ENCODE results near the gene ALKBH5. TPM values are rescaled to one million over a fixed set of nuclear protein-coding genes. Genes with fewer than 3 reads are reported as not detected.
A peak's percentile ranks its signal among the peaks of the same experiment; 100 is the strongest.

Gene ALKBH5
- total and polyA plus RNA-seq, 2 of the 8 experiments (the other 6 are each of a cell fraction or from before 2014, with no cell fraction given): 63.7 to 86.4 TPM

DNA sequence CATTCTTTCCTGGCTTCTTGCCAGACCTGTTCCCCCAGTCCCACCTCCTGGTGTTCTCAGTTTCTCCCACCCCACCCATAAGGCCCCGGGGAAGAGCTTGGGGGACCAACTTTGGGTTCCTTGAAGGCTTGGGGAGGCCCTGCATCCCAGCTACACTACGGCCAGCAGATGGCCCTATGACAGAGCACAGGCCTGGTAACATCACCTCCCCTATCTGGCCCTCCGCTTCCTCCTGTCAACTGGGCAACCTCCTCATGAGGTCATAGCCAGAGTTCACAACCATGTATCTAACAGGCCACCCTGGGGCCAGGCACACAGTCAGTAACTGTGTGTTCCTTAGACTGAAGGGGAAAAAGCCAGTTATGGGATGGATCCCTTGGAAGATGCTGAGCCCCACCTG lies 43.7 kb upstream of the ALKBH5 start:
- no peak overlapping the region for H2BK120ac ChIP-seq (replicated peaks; ENCODE audit: low read depth, low read length)
- no peak for DNase-seq (ENCODE audit: low read depth in 1 of 2, low spot score in 2 of 2)
- 74% methylated on average over 3 of the region's 3 CpGs; no CpG with 5 or more reads in 1 of the 2 experiments for WGBS, 2 experiments (ENCODE audit: extremely low coverage in 1 of 2, insufficient coverage in 1 of 2, insufficient read length in 1 of 2, insufficient replicate concordance in 2 of 2, low coverage in 1 of 2, low lambda C conversion rate in 2 of 2, missing lambda C conversion rate in 1 of 2)
- H2BK12ac ChIP-seq (ENCODE audit: low read depth, low read length): no peak overlapping the region
- no peak overlapping the region for H3K23ac ChIP-seq (ENCODE audit: insufficient read length)
- no peak overlapping the region for H4K5ac ChIP-seq (ENCODE audit: insufficient read length, low read depth, low read length)
- no peak overlapping the region for H4K91ac ChIP-seq (replicated peaks; ENCODE audit: insufficient read length, low read length)
- H2AK5ac ChIP-seq (ENCODE audit: low read depth, low read length): no peak overlapping the region
- H3K4ac ChIP-seq (replicated peaks; ENCODE audit: insufficient read length, low read depth, low read length): no peak overlapping the region
- no peaks in the 10 kb centered on the region for H3K79me2 ChIP-seq (ENCODE audit: control insufficient read depth in 1 of 2, insufficient read depth in 2 of 2, low read length in 2 of 2)
- FAIRE-seq: no peak
- no peak overlapping the region for H2BK5ac ChIP-seq (ENCODE audit: low read depth, low read length)
- H3K79me1 ChIP-seq (ENCODE audit: low read depth, low read length): no peaks in the 10 kb centered on the region
- no peak overlapping the region for H2BK15ac ChIP-seq (ENCODE audit: low read length)
- H4K8ac ChIP-seq (ENCODE audit: extremely low read depth, insufficient read depth, low read length): no peak overlapping the region
- POLR2A ChIA-PET (ENCODE audit: partially characterized antibody): interaction anchor here (1.2 to 2.9 kb wide), 3 partner anchors 37 to 61 kb away, joined by 3 to 10 read pairs (median 3); partner anchors contain the start of gene ALKBH5
- no peak overlapping the region for H3K4me2 ChIP-seq (ENCODE audit: insufficient read depth in 1 of 2, low read depth in 2 of 2, low read length in 2 of 2)
- no peak overlapping the region for H3K9ac ChIP-seq (replicated peaks in 1 of 4; ENCODE audit: extremely low read depth in 1 of 4, low read depth in 3 of 4, low read length in 3 of 4)
- no peaks in the 10 kb centered on the region for H3K9me3 ChIP-seq (ENCODE audit: insufficient read depth in 2 of 2, low read depth in 1 of 2, low read length in 1 of 2)
- H2BK20ac ChIP-seq (ENCODE audit: low read length): no peak overlapping the region
- no peaks in the 10 kb centered on the region for H3K23me2 ChIP-seq (ENCODE audit: low read depth, low read length)
- peaks cover 0 to 16% (median 6%) of the 10 kb centered on the region in 4 experiments; a peak in 5 of 7 replicates for H3K4me1 ChIP-seq (replicated peaks in 1 of 4; ENCODE audit: control insufficient read depth in 3 of 4, insufficient read depth in 4 of 4, low read length in 3 of 4)
- H4K20me1 ChIP-seq (replicated peaks in 1 of 2; ENCODE audit: control insufficient read depth in 1 of 2, insufficient read depth in 2 of 2, low read length in 2 of 2): peaks cover 0 to 2% of the 10 kb centered on the region in 2 experiments
- H3K18ac ChIP-seq (ENCODE audit: extremely low read depth, low read length): no peak overlapping the region
- H3K56ac ChIP-seq (replicated peaks; ENCODE audit: insufficient read length, low read depth, low read length): no peak overlapping the region
- no peak overlapping the region for H3K27ac ChIP-seq (ENCODE audit: low read depth, low read length)
- H3K27me3 ChIP-seq (replicated peaks in 1 of 4; ENCODE audit: control insufficient read depth in 3 of 4, extremely low read depth in 1 of 4, insufficient read depth in 3 of 4, low read length in 3 of 4): no peaks in the 10 kb centered on the region; a peak in 2 of 7 replicates
- H3K4me3 ChIP-seq (ENCODE audit: extremely low read depth in 1 of 4, insufficient read depth in 2 of 4, low read depth in 3 of 4, low read length in 4 of 4): no peak overlapping the region
- no peaks in the 10 kb centered on the region for H3K36me3 ChIP-seq (ENCODE audit: control insufficient read depth in 2 of 4, insufficient read depth in 4 of 4, low read length in 3 of 4)
- no peak overlapping the region for H2AFZ ChIP-seq (ENCODE audit: low read length)
- CTCF ChIA-PET (ENCODE audit: partially characterized antibody): interaction anchor here (0.9 to 10.9 kb wide), 16 partner anchors 10 to 91 kb away, joined by 3 to 141 read pairs (median 18); partner anchors contain the start of gene ALKBH5
- no peak overlapping the region for H3K14ac ChIP-seq (ENCODE audit: insufficient read length)
- TF ChIP-seq, protein P1, sequence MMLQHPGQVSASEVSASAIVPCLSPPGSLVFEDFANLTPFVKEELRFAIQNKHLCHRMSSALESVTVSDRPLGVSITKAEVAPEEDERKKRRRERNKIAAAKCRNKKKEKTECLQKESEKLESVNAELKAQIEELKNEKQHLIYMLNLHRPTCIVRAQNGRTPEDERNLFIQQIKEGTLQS (IDR thresholded peaks at IDR 0.05; ENCODE audit: insufficient read depth, low read depth, low read length): no peak
- peak; percentile 39 to 54; a peak in 3 of 4 replicates for TF ChIP-seq RAD21 (IDR thresholded peaks at IDR 0.05 in 1 of 2, conservative IDR thresholded peaks at IDR 0.05 in 1 of 2; ENCODE audit: low read depth in 2 of 2, low read length in 2 of 2)
- TF ChIP-seq, protein P2, sequence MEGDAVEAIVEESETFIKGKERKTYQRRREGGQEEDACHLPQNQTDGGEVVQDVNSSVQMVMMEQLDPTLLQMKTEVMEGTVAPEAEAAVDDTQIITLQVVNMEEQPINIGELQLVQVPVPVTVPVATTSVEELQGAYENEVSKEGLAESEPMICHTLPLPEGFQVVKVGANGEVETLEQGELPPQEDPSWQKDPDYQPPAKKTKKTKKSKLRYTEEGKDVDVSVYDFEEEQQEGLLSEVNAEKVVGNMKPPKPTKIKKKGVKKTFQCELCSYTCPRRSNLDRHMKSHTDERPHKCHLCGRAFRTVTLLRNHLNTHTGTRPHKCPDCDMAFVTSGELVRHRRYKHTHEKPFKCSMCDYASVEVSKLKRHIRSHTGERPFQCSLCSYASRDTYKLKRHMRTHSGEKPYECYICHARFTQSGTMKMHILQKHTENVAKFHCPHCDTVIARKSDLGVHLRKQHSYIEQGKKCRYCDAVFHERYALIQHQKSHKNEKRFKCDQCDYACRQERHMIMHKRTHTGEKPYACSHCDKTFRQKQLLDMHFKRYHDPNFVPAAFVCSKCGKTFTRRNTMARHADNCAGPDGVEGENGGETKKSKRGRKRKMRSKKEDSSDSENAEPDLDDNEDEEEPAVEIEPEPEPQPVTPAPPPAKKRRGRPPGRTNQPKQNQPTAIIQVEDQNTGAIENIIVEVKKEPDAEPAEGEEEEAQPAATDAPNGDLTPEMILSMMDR (IDR thresholded peaks at IDR 0.05; ENCODE audit: control extremely low read depth in 1 of 3, insufficient read depth in 1 of 3, low read depth in 1 of 3, low read length in 3 of 3): peak; percentile 51 to 67 (median 60)
